Pancreas (tissue), 10 donors: ENCODE data around the gene FNDC8. TPM values are rescaled to one million over a fixed set of nuclear protein-coding genes. Genes with fewer than 3 reads are reported as not detected.
"Not testable (repeated sequence)": the region's sequence is repeated elsewhere in the genome, so short reads cannot be mapped to it uniquely, and the experiment has no call there.

Source experiments
- ATAC-seq, 4 donors: fragments of 200-7000 bp; cut with Tn5 transposase; one replicate each; pipeline versions ENCODE4 v1.8.0 to v1.9.1; 2020; ENCODE audit warnings: mild to moderate bottlenecking in 4 of 4, moderate library complexity in 4 of 4
- DNase-seq, 6 donors: peaks; one replicate each; pipeline ENCODE4 v3.0.0-alpha.2; 2020
- FAIRE-seq: peaks from 2 replicates; lab custom pipeline; 2012; peaks lifted over from hg19 to GRCh38; lab: Jason Lieb, UNC
- H3K27ac ChIP-seq, 4 donors: fragments of 200-600 bp; sonication (generic); 1 replicate in 3 of 4; 2 replicates in 1 of 4; pipeline versions ENCODE4 v1.5.0 to v1.8.0; 2020
- H3K27me3 ChIP-seq, 4 donors: fragments of 200-600 bp; one replicate each; pipeline ENCODE4 v1.8.0; 2021
- H3K36me3 ChIP-seq, 3 donors: fragments of 200-600 bp; sonication (generic) in 1 of 3; one replicate each; pipeline versions ENCODE4 v1.5.0 to v1.8.0; 2020 to 2021
- H3K4me1 ChIP-seq, 3 donors: fragments of 200-600 bp; one replicate each; pipeline ENCODE4 v1.8.0; 2021
- H3K4me3 ChIP-seq, 4 donors: fragments of 200-600 bp; sonication (generic) in 2 of 4; one replicate each; pipeline versions ENCODE4 v1.5.0 to v1.8.0; 2020 to 2021
- H3K9me3 ChIP-seq, 4 donors: fragments of 200-600 bp; one replicate each; pipeline ENCODE4 v1.8.0; 2021
- CTCF ChIP-seq, 4 donors: fragments of 200-600 bp; sonication (generic) in 3 of 4; IDR thresholded peaks; one replicate each; pipeline versions ENCODE4 v1.5.0 to v1.8.0; 2021; ENCODE audit warnings: antibody characterized with exemption in 4 of 4
- WGBS, 2 donors: extraction: QIAGEN DNeasy Blood & Tissue Kit; methylation state at CpG; one replicate each; pipeline ENCODE4 v1.1.7; 2013; 5-methylcytosine and 5-hydroxymethylcytosine counted together
- intact Hi-C, 3 donors: fragments of 100-400 bp; cut with DNase I; formaldehyde crosslinking; loops; one replicate each; pipeline versions ENCODE4 v1.11.1 to v1.14.2; 2022
- polyA plus RNA-seq, 2 donors: library from polyadenylated mRNA; stranded (reverse); fragments of 200-250 nt; gene quantifications; one replicate each; pipeline ENCODE4 v1.2.3, GENCODE V29; 2013
- total RNA-seq, 6 donors: library from RNA; stranded (reverse); fragmentation: NEBNext Ultra II Directional in 4 of 6; extraction: Animal tissue kit (Norgen Biotek cat#: 25700) in 4 of 6; gene quantifications; one replicate each; pipeline versions ENCODE4 v1.2.1 to v1.2.4, GENCODE V29; 2021 to 2023
- donor health status: healthy with polysubstance abuse.
- donor health status: DM: no; HTN: no; CAD: no; lungs with moderate emphysema.
- donor health status: DM: no; HTN: no; CAD: no.
- donor health status: control.
- donor health status: control.
- donor health status: Bipolar disorder and iron deficiency.
- donor health status: DM: yes; HTN: yes; CAD: no.
- donor health status: DM: no; HTN: no; CAD: no.
- donor health status: DM: no; HTN: no; CAD: no.
- donor health status: DM: yes; HTN: yes; CAD: no.

FNDC8 gene
- total and polyA plus RNA-seq, 8 donors, result not detected

- peak in 2 of 4 donors; percentile 18 to 22 for TF ChIP-seq CTCF (IDR thresholded peaks at IDR 0.05)
- no peaks in the 10 kb centered on the region for H3K9me3 ChIP-seq
- no peaks in the 10 kb centered on the region for H3K4me1 ChIP-seq
- no peak overlapping the region for H3K4me3 ChIP-seq
- no peak overlapping the region for H3K27ac ChIP-seq
- intact Hi-C loops, result loop anchor here in 2 of 3 donors (10.0 kb wide), 2 partner anchors 364 to 374 kb away; partner anchors contain the start of gene SLFN12L (in 1 of the 2)
- 50 to 60% methylated on average over 18 of the region's 18 CpGs for WGBS, 2 donors
- DNase-seq (peak in 1 of 6 donors; percentile 13), FAIRE-seq (no peak), ATAC-seq (peak in 3 of 4 donors; percentile 36 to 58 (median 52))
- no peaks in the 10 kb centered on the region for H3K36me3 ChIP-seq
- H3K27me3 ChIP-seq, result no peaks in the 10 kb centered on the region
Measured at GRCh38 chr17:35170968-35171771, 49.8 kb downstream of the FNDC8 start.

- intact Hi-C loops, result loop anchor here in 2 of 3 donors (10.0 kb wide), 2 partner anchors 363 to 373 kb away; partner anchors contain the start of gene SLFN12L (in 1 of the 2)
- WGBS, 2 donors, result 30 to 32% methylated on average over 2 of the region's 2 CpGs
- no peak for ATAC-seq
Measured at GRCh38 chr17:35171834-35172233, 50.4 kb downstream of the FNDC8 start.

GRCh38 chr17:35172321-35172720 is 50.9 kb downstream of the FNDC8 start:
- not testable (repeated sequence) for H3K9me3 ChIP-seq, H3K27me3 ChIP-seq, FAIRE-seq, ATAC-seq, DNase-seq, H3K4me3 ChIP-seq, H3K27ac ChIP-seq, H3K36me3 ChIP-seq, H3K4me1 ChIP-seq
- intact Hi-C loops, result loop anchor here in 2 of 3 donors (10.0 kb wide), 2 partner anchors 362 to 372 kb away; partner anchors contain the start of gene SLFN12L (in 1 of the 2)
- 70 to 81% methylated on average over 3 of the region's 3 CpGs for WGBS, 2 donors

More at GRCh38 chr17:35171834-35172233, 50.4 kb downstream of the FNDC8 start:
- no peak for FAIRE-seq
- no peaks in the 10 kb centered on the region for H3K4me1 ChIP-seq
- no peaks in the 10 kb centered on the region for H3K36me3 ChIP-seq
- H3K9me3 ChIP-seq, result no peaks in the 10 kb centered on the region
- no peak overlapping the region for H3K4me3 ChIP-seq
- no peak overlapping the region for H3K27ac ChIP-seq
- TF ChIP-seq CTCF (IDR thresholded peaks at IDR 0.05), result no peak
- H3K27me3 ChIP-seq, result no peaks in the 10 kb centered on the region
- no peak for DNase-seq

- no peaks in the 10 kb centered on the region for H3K4me1 ChIP-seq
- no peak for TF ChIP-seq CTCF (IDR thresholded peaks at IDR 0.05)
- H3K27me3 ChIP-seq, result no peaks in the 10 kb centered on the region
- H3K27ac ChIP-seq, result no peak overlapping the region
- no peak for ATAC-seq
- 61 to 67% methylated on average over 2 of the region's 2 CpGs for WGBS, 2 donors
- FAIRE-seq, result no peak
- no peaks in the 10 kb centered on the region for H3K9me3 ChIP-seq
- H3K36me3 ChIP-seq, result no peaks in the 10 kb centered on the region
- H3K4me3 ChIP-seq, result no peak overlapping the region
- DNase-seq, result no peak
- intact Hi-C loops, result loop anchor here in 2 of 3 donors (10.0 kb wide), 2 partner anchors 360 to 370 kb away; partner anchors contain the start of gene SLFN12L (in 1 of the 2)
Measured at GRCh38 chr17:35174835-35175334, 53.5 kb downstream of the FNDC8 start.

- Histone ChIP-seq H3K36me3 (no peaks in the 10 kb centered on the region), H3K9me3 (no peaks in the 10 kb centered on the region), H3K4me3 (no peak overlapping the region), H3K27me3 (no peaks in the 10 kb centered on the region), H3K27ac (no peak overlapping the region), H3K4me1 (no peaks in the 10 kb centered on the region)
- ATAC-seq, result no peak
- 59 to 68% methylated on average over 9 of the region's 9 CpGs for WGBS, 2 donors
- TF ChIP-seq CTCF (IDR thresholded peaks at IDR 0.05), result no peak
- FAIRE-seq, result no peak
- intact Hi-C loops, result loop anchor here in 2 of 3 donors (10.0 kb wide), 2 partner anchors 359 to 369 kb away; partner anchors contain the start of gene SLFN12L (in 1 of the 2)
- DNase-seq, result no peak
Measured at GRCh38 chr17:35175638-35176415, 54.4 kb downstream of the FNDC8 start.
